HepG2 (cell line): Measurements from ENCODE around the gene TLNRD1. TPM values are rescaled to one million over a fixed set of nuclear protein-coding genes. Genes with fewer than 3 reads are reported as not detected.

ENCODE experiments used
- ATAC-seq: fragments of 200-7000 bp; cut with Tn5 transposase; 3 replicates; pipeline ENCODE4 v1.9.1; 2020; ENCODE audit warnings: mild to moderate bottlenecking, moderate library complexity
- BruUV-seq: library from RNA; stranded (reverse); fragments of 400-500 nt; replicated peaks from 2 replicates; lab custom pipeline; 2021; lab: Mats Ljungman, UMichigan
- CTCF ChIA-PET: fragments of 300-600 bp; formaldehyde crosslinking; extraction: SDS; loops from one replicate; lab custom pipeline; 2021; ENCODE audit warnings: low total read pairs, inconsistent platforms, low intra/inter-chr PET ratio; lab: Yijun Ruan, JAX
- POLR2A ChIA-PET: fragments of 350-600 bp; sonication (Branson Sonifier 250); formaldehyde crosslinking; loops from one replicate; lab custom pipeline; 2020; ENCODE audit warnings: antibody characterized with exemption, inconsistent platforms; lab: Yijun Ruan, JAX
- DNase-seq: peaks from one replicate; pipeline ENCODE4 v3.0.0-alpha.2; 2015; ENCODE audit warnings: low spot score
- FAIRE-seq: peaks from 3 replicates; lab custom pipeline; 2011; peaks lifted over from hg19 to GRCh38; lab: Jason Lieb, UNC
- H2AFZ ChIP-seq: one replicate; pipeline ENCODE4 v1.6.1; 2011; ENCODE audit warnings: low read length, inconsistent platforms
- H3K27ac ChIP-seq: fragments of 300-600 bp; 3 replicates; pipeline ENCODE4 v1.8.0; 2011; ENCODE audit warnings: mixed run types, mild to moderate bottlenecking, mixed read lengths, low read length, inconsistent platforms; ENCODE audit not compliant: insufficient read depth; ENCODE audit errors: extremely low read length
- H3K27me3 ChIP-seq, 2 experiments: fragments of 200-600 bp in 1 of 2; 2 replicates in 1 of 2; 3 replicates in 1 of 2; pipeline versions ENCODE4 v1.6.0 to v1.8.0; 2011; ENCODE audit warnings: low read length in 2 of 2, mild to moderate bottlenecking in 2 of 2, moderate library complexity in 2 of 2, inconsistent platforms in 1 of 2; ENCODE audit not compliant: insufficient read depth in 2 of 2, control insufficient read depth in 1 of 2
- H3K36me3 ChIP-seq, 2 experiments: fragments of 200-600 bp in 1 of 2; replicated peaks in 1 of 2; 2 replicates in 1 of 2; 3 replicates in 1 of 2; pipeline versions ENCODE4 v1.5.1 to v1.8.0; 2011; ENCODE audit warnings: low read length in 2 of 2, inconsistent platforms in 1 of 2; ENCODE audit not compliant: insufficient read depth in 2 of 2, control insufficient read depth in 1 of 2
- H3K4me1 ChIP-seq: 2 replicates; pipeline ENCODE4 v1.5.1; 2012; ENCODE audit warnings: low read length, inconsistent platforms; ENCODE audit not compliant: insufficient read depth
- H3K4me2 ChIP-seq: 2 replicates; pipeline ENCODE4 v1.6.0; 2011; ENCODE audit warnings: low read depth, low read length, inconsistent platforms
- H3K4me3 ChIP-seq, 3 experiments: fragments of 200-600 bp in 1 of 3; sonication (generic), shearing (Covaris generic) in 1 of 3; replicated peaks in 1 of 3; 2 replicates each; pipeline ENCODE4 v1.5.1; 2011 to 2016; ENCODE audit warnings: low read length in 3 of 3, inconsistent platforms in 2 of 3, low read depth in 2 of 3, mild to moderate bottlenecking in 2 of 3, control low read depth in 1 of 3, mixed read lengths in 1 of 3; ENCODE audit not compliant: insufficient read depth in 1 of 3
- H3K79me2 ChIP-seq: one replicate; pipeline ENCODE4 v1.6.1; 2011; ENCODE audit warnings: low read length, inconsistent platforms; ENCODE audit not compliant: insufficient read depth
- H3K9ac ChIP-seq: 2 replicates; pipeline ENCODE4 v1.6.0; 2011; ENCODE audit warnings: mild to moderate bottlenecking, low read depth, low read length, inconsistent platforms; ENCODE audit not compliant: insufficient read depth
- H3K9me3 ChIP-seq: 2 replicates; pipeline ENCODE4 v1.5.1; 2012; ENCODE audit warnings: mild to moderate bottlenecking, low read length
- H4K20me1 ChIP-seq: 2 replicates; pipeline ENCODE4 v1.6.0; 2011; ENCODE audit warnings: inconsistent platforms, mild to moderate bottlenecking, low read length, moderate library complexity; ENCODE audit not compliant: insufficient read depth
- DPF2 ChIP-seq: sonication (generic); formaldehyde crosslinking; IDR thresholded peaks from 2 replicates; pipeline ENCODE4 v1.4.0; 2020; ENCODE audit warnings: mild to moderate bottlenecking, low read depth, missing genetic modification reagents, borderline replicate concordance
- HDAC6 ChIP-seq: fragments of 200-600 bp; sonication (generic); IDR thresholded peaks from 2 replicates; pipeline ENCODE4 v1.7.0; 2017; ENCODE audit warnings: mild to moderate bottlenecking, antibody characterized with exemption, low read length, low read depth
- HOXA7 ChIP-seq: sonication (generic); formaldehyde crosslinking; IDR thresholded peaks from 2 replicates; pipeline ENCODE4 v1.8.1; 2022; ENCODE audit warnings: mild to moderate bottlenecking, missing genetic modification reagents, moderate library complexity
- RAD21 ChIP-seq: fragments of 450-650 bp; formaldehyde crosslinking; IDR thresholded peaks from 2 replicates; pipeline ENCODE4 v1.5.0; 2020; ENCODE audit warnings: mild to moderate bottlenecking
- SCMH1 ChIP-seq: sonication (generic); formaldehyde crosslinking; IDR thresholded peaks from 2 replicates; pipeline ENCODE4 v1.9.0; 2021; ENCODE audit warnings: missing genetic modification reagents, mild to moderate bottlenecking, borderline replicate concordance
- SMC3 ChIP-seq: IDR thresholded peaks from 2 replicates; pipeline ENCODE4 v1.6.1; 2011; ENCODE audit warnings: low read length, improper control_type of control experiment
- STAG1 ChIP-seq: sonication (generic); formaldehyde crosslinking; IDR thresholded peaks from 2 replicates; pipeline ENCODE4 v1.4.0; 2020; ENCODE audit warnings: missing genetic modification reagents
- TRIM24 ChIP-seq: sonication (generic); formaldehyde crosslinking; IDR thresholded peaks from 2 replicates; pipeline ENCODE4 v1.8.0; 2022; ENCODE audit warnings: mild to moderate bottlenecking, missing genetic modification reagents
- ZNF510 ChIP-seq: sonication (generic); formaldehyde crosslinking; IDR thresholded peaks from 2 replicates; pipeline ENCODE4 v1.4.0; 2020; ENCODE audit warnings: low read depth, mild to moderate bottlenecking, missing genetic modification reagents
- ZNF619 ChIP-seq: sonication (generic); formaldehyde crosslinking; IDR thresholded peaks from 2 replicates; pipeline ENCODE4 v1.4.0; 2020; ENCODE audit warnings: mild to moderate bottlenecking, missing genetic modification reagents
- ZNF724P ChIP-seq: sonication (generic); formaldehyde crosslinking; IDR thresholded peaks from 2 replicates; pipeline ENCODE4 v1.8.0; 2022; ENCODE audit warnings: missing genetic modification reagents, borderline replicate concordance
- ZSCAN9 ChIP-seq: IDR thresholded peaks from 2 replicates; pipeline ENCODE4 v1.6.1; 2016; ENCODE audit warnings: borderline replicate concordance
- WGBS: methylation state at CpG from one replicate; pipeline ENCODE4 v1.1.6; 2017; ENCODE audit warnings: low lambda C conversion rate; 5-methylcytosine and 5-hydroxymethylcytosine counted together
- in situ Hi-C: cut with HindIII; loops from 2 replicates; pipeline ENCODE4 v1.10.0; 2017; ENCODE audit warnings: low pct_unique_long_range_greater_than_20kb; ENCODE audit not compliant: extremely low pct_ligation_motif_present
- intact Hi-C: fragments of 100-400 bp; cut with micrococcal nuclease; formaldehyde crosslinking; loops from one replicate; pipeline ENCODE4 v1.10.0; 2022; ENCODE audit not compliant: unreplicated experiment
- polyA plus RNA-seq, 8 experiments: library from polyadenylated mRNA; depleted of rRNA in 3 of 8; stranded (reverse) in 7 of 8; unstranded in 1 of 8; fragments of >200 nt; fragmentation: Illumina TruSeq in 4 of 8; extraction: Trizol in 4 of 8; gene quantifications; 2 replicates each; pipeline versions ENCODE4 v1.2.1 to v1.2.3, GENCODE V29; 2011 to 2016; ENCODE audit warnings: low read depth in 4 of 8, missing spikeins in 1 of 8, mixed read lengths in 1 of 8; ENCODE audit not compliant: insufficient read depth in 1 of 8
- total RNA-seq, 5 experiments: library from RNA; depleted of rRNA; stranded (reverse); fragments of >200 nt; fragmentation: Illumina TruSeq; extraction: Trizol; gene quantifications; 2 replicates each; pipeline ENCODE4 v1.2.3, GENCODE V29; 2016; ENCODE audit warnings: low read depth in 1 of 5
- TF ChIP-seq, protein P1 (sequence below), 2 experiments: fragments of 450-650 bp in 1 of 2; sonication (generic) in 1 of 2; formaldehyde crosslinking; IDR thresholded peaks; 2 replicates each; pipeline versions ENCODE4 v1.5.0 to v1.8.0; 2020 to 2022; ENCODE audit warnings: mild to moderate bottlenecking in 1 of 2, missing genetic modification reagents in 1 of 2
- TF ChIP-seq, protein P2 (sequence below): IDR thresholded peaks from 2 replicates; pipeline ENCODE4 v1.6.1; 2018; ENCODE audit warnings: missing genetic modification reagents, mild to moderate bottlenecking, missing compliant biosample characterization
- TF ChIP-seq, protein P3 (sequence below): sonication (generic); formaldehyde crosslinking; IDR thresholded peaks from 2 replicates; pipeline ENCODE4; 2020; ENCODE audit warnings: missing genetic modification reagents, mild to moderate bottlenecking, borderline replicate concordance
- TF ChIP-seq, protein P4 (sequence below): IDR thresholded peaks from 2 replicates; pipeline ENCODE4 v1.6.1; 2012; ENCODE audit warnings: low read length, improper control_type of control experiment

The TLNRD1 gene
- total and polyA plus RNA-seq, 2 of the 13 experiments (the other 11 are each of a cell fraction or from before 2014, with no cell fraction given) = 3.4 to 5.3 TPM

DNA sequence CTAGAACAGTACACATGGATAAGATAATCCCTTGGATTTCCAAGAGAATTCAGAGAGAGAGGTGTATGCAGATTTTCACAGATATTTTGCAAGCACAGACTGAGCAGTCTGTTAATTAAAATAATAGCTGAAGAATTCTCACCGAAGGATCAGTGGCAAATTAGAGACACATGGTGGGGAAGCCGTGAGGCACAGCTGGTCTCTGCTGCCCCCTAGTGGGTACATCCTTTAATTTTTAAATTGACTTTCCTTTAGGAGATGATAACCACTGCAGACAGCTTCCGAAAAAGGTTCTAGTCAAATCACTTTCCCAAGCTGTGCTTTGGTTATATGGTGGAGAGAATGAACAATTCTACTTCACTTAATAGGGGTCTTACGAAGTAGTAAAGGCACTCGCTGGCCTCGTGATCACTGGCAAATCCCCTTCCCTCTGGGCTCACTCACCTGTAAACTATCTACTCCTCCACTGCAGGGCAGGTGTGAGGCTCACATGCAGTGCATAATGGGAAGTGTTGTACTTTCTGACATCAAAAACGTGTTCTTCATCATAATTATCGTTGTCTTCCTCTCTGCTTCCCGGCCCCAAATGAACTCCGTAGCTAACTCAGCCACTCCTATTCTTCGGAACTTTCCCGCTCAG is 30.6 kb upstream of the TLNRD1 start:
- H3K9ac ChIP-seq = no peak overlapping the region
- FAIRE-seq (no peak), ATAC-seq (peak; percentile 76), DNase-seq (peak; percentile 35)
- no TSS peak for BruUV-seq
- no peaks in the 10 kb centered on the region for H3K79me2 ChIP-seq
- no peak overlapping the region for H3K4me3 ChIP-seq
- no peak overlapping the region for H2AFZ ChIP-seq
- H3K4me1 ChIP-seq = no peaks in the 10 kb centered on the region
- H4K20me1 ChIP-seq = no peaks in the 10 kb centered on the region
- 60% methylated on average over 12 of the region's 12 CpGs for WGBS
- ChIA-PET POLR2A (interaction anchor here (1.0 to 1.6 kb wide), 2 partner anchors 131 to 191 kb away, joined by 3 to 5 read pairs; partner anchors contain the start of gene CEMIP), CTCF (interaction anchor here (0.7 to 2.2 kb wide), 8 partner anchors 113 to 514 kb away, joined by 3 to 28 read pairs (median 4); partner anchors contain the start of gene CEMIP)
- no peaks in the 10 kb centered on the region for H3K27me3 ChIP-seq
- no peaks in the 10 kb centered on the region for H3K36me3 ChIP-seq
- in situ Hi-C loops = loop anchor here (5.0 to 25.0 kb wide), 4 partner anchors 193 to 508 kb away; partner anchors contain the start of gene CEMIP
- H3K27ac ChIP-seq = no peak overlapping the region
- no peak overlapping the region for H3K4me2 ChIP-seq
- intact Hi-C loops = loop anchor here (1.0 to 5.0 kb wide), 6 partner anchors 113 to 513 kb away; partner anchors contain the start of gene CEMIP
- no peaks in the 10 kb centered on the region for H3K9me3 ChIP-seq
- TF ChIP-seq HOXA7 (no peak), ZNF510 (CRISPR knock-in tag) (no peak), SCMH1 (CRISPR knock-in tag) (no peak), ZSCAN9 (CRISPR knock-in tag) (no peak), ZNF619 (CRISPR knock-in tag) (no peak), DPF2 (CRISPR knock-in tag) (no peak), ZNF724P (CRISPR knock-in tag) (no peak), TRIM24 (CRISPR knock-in tag) (no peak), RAD21 (peak; percentile 71), HDAC6 (no peak), SMC3 (peak; percentile 90), STAG1 (CRISPR knock-in tag) (peak; percentile 91)
- TF ChIP-seq, protein P1, sequence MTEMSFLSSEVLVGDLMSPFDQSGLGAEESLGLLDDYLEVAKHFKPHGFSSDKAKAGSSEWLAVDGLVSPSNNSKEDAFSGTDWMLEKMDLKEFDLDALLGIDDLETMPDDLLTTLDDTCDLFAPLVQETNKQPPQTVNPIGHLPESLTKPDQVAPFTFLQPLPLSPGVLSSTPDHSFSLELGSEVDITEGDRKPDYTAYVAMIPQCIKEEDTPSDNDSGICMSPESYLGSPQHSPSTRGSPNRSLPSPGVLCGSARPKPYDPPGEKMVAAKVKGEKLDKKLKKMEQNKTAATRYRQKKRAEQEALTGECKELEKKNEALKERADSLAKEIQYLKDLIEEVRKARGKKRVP (CRISPR knock-in tag; IDR thresholded peaks at IDR 0.05) = no peak
- TF ChIP-seq, protein P2, sequence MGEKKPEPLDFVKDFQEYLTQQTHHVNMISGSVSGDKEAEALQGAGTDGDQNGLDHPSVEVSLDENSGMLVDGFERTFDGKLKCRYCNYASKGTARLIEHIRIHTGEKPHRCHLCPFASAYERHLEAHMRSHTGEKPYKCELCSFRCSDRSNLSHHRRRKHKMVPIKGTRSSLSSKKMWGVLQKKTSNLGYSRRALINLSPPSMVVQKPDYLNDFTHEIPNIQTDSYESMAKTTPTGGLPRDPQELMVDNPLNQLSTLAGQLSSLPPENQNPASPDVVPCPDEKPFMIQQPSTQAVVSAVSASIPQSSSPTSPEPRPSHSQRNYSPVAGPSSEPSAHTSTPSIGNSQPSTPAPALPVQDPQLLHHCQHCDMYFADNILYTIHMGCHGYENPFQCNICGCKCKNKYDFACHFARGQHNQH (CRISPR knock-in tag) = no peak
- TF ChIP-seq, protein P3, sequence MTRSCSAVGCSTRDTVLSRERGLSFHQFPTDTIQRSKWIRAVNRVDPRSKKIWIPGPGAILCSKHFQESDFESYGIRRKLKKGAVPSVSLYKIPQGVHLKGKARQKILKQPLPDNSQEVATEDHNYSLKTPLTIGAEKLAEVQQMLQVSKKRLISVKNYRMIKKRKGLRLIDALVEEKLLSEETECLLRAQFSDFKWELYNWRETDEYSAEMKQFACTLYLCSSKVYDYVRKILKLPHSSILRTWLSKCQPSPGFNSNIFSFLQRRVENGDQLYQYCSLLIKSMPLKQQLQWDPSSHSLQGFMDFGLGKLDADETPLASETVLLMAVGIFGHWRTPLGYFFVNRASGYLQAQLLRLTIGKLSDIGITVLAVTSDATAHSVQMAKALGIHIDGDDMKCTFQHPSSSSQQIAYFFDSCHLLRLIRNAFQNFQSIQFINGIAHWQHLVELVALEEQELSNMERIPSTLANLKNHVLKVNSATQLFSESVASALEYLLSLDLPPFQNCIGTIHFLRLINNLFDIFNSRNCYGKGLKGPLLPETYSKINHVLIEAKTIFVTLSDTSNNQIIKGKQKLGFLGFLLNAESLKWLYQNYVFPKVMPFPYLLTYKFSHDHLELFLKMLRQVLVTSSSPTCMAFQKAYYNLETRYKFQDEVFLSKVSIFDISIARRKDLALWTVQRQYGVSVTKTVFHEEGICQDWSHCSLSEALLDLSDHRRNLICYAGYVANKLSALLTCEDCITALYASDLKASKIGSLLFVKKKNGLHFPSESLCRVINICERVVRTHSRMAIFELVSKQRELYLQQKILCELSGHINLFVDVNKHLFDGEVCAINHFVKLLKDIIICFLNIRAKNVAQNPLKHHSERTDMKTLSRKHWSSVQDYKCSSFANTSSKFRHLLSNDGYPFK (CRISPR knock-in tag) = no peak
- TF ChIP-seq, protein P4, sequence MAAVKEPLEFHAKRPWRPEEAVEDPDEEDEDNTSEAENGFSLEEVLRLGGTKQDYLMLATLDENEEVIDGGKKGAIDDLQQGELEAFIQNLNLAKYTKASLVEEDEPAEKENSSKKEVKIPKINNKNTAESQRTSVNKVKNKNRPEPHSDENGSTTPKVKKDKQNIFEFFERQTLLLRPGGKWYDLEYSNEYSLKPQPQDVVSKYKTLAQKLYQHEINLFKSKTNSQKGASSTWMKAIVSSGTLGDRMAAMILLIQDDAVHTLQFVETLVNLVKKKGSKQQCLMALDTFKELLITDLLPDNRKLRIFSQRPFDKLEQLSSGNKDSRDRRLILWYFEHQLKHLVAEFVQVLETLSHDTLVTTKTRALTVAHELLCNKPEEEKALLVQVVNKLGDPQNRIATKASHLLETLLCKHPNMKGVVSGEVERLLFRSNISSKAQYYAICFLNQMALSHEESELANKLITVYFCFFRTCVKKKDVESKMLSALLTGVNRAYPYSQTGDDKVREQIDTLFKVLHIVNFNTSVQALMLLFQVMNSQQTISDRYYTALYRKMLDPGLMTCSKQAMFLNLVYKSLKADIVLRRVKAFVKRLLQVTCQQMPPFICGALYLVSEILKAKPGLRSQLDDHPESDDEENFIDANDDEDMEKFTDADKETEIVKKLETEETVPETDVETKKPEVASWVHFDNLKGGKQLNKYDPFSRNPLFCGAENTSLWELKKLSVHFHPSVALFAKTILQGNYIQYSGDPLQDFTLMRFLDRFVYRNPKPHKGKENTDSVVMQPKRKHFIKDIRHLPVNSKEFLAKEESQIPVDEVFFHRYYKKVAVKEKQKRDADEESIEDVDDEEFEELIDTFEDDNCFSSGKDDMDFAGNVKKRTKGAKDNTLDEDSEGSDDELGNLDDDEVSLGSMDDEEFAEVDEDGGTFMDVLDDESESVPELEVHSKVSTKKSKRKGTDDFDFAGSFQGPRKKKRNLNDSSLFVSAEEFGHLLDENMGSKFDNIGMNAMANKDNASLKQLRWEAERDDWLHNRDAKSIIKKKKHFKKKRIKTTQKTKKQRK = no peak
